Suprapubic skin (tissue), 2 donors: Measurements from ENCODE around the gene SFSWAP.

ENCODE experiments used
- EP300 ChIP-seq: sonication (generic); formaldehyde crosslinking; IDR thresholded peaks from one replicate; pipeline ENCODE4 v1.6.1; 2017; ENCODE audit warnings: antibody characterized with exemption
- POLR2A ChIP-seq, 2 donors: fragments of 450-650 bp; IDR thresholded peaks; one replicate each; pipeline ENCODE4 v1.6.1; 2017; ENCODE audit warnings: antibody characterized with exemption in 2 of 2, mild to moderate bottlenecking in 2 of 2, moderate library complexity in 2 of 2

DNA sequence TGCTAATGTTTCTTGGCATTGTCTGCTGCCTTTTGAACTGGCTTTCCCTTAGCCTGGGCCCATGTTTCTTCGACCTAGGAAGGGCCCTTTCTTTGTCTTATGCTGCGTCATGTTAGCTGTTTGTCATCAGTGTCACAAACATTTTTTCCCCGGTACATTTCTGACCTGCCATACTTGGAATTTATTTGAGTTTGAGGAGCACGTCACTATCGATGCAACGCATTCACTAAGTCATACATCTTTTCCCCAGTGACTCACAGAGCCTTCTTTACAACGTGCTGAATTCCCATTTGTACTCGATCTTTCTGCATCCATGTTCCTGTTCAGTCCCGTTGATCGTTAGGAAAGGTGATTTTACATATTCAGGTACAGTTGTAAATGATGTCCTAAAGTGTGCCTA is 61.1 kb downstream of the SFSWAP start:
- TF ChIP-seq POLR2A (IDR thresholded peaks at IDR 0.05) = no peak
- TF ChIP-seq EP300 = no peak
